GM12891 (cell line): Measurements from ENCODE around the gene SPOCD1.

Experiments
- DNase-seq: peaks from one replicate; pipeline ENCODE4 v3.0.0; 2011; ENCODE audit warnings: low spot score; ENCODE audit not compliant: insufficient read length
- FAIRE-seq: peaks from 2 replicates; lab custom pipeline; 2011; peaks lifted over from hg19 to GRCh38; lab: Jason Lieb, UNC
- PAX5 ChIP-seq: IDR thresholded peaks from 2 replicates; pipeline ENCODE4 v1.6.1; 2011; ENCODE audit warnings: low read length, moderate library complexity, mild to moderate bottlenecking; ENCODE audit not compliant: insufficient read depth, severe bottlenecking
- POLR2A ChIP-seq: IDR thresholded peaks from 2 replicates; pipeline ENCODE4 v1.6.1; 2011; ENCODE audit warnings: low read depth, low read length, control low read depth
- POLR2AphosphoS5 ChIP-seq: IDR thresholded peaks from 2 replicates; pipeline ENCODE4 v1.6.1; 2011; ENCODE audit warnings: low read depth, low read length, control low read depth
- POU2F2 ChIP-seq: IDR thresholded peaks from 2 replicates; pipeline ENCODE4 v1.6.1; 2011; ENCODE audit warnings: low read depth, mild to moderate bottlenecking, control low read depth, low read length, moderate library complexity
- SPI1 ChIP-seq: IDR thresholded peaks from 2 replicates; pipeline ENCODE4 v1.6.1; 2011; ENCODE audit warnings: low read depth, low read length, control low read depth
- TAF1 ChIP-seq: IDR thresholded peaks from 2 replicates; pipeline ENCODE4 v1.6.1; 2011; ENCODE audit warnings: low read depth, low read length, control low read depth

SPOCD1 gene

DNA sequence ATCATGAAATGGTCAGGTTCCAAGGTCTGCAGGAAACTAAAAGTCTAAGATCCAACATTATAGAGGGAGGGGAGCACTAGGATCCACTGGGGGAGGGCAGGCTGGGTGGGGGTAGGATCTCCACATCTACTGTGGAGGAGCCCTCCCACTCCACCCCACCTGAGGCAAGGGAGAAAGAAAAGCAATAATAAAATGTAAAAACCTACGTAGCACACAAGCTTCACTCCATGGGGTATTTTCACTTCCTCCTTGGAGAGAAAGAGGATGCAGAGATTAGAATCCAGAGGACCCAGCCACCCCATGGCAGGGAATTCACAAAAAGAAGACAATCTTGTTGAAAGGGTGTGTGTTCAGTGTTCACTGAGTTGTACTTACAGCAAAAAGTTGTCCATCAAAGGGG is 14.4 kb downstream of the SPOCD1 start:
- no peak for FAIRE-seq
- TF ChIP-seq SPI1 (peak; percentile 70), TAF1 (no peak)
- DNase-seq: no peak

DNA sequence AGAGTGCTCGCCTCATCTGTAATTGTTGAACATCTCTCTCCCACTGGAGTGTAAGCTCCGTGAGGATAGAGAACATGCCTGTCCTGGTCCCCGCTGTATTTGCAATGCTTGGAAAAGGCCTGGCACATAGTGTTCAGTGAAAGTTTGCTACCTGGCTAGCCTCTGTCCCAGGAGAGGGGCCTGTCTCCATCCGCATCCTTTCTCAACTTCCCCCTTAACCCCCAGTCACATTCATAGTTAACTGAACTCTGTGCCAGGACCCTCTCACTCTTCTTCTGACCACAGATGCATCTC is 15.2 kb downstream of the SPOCD1 start:
- FAIRE-seq (no peak), DNase-seq (no peak)

DNA sequence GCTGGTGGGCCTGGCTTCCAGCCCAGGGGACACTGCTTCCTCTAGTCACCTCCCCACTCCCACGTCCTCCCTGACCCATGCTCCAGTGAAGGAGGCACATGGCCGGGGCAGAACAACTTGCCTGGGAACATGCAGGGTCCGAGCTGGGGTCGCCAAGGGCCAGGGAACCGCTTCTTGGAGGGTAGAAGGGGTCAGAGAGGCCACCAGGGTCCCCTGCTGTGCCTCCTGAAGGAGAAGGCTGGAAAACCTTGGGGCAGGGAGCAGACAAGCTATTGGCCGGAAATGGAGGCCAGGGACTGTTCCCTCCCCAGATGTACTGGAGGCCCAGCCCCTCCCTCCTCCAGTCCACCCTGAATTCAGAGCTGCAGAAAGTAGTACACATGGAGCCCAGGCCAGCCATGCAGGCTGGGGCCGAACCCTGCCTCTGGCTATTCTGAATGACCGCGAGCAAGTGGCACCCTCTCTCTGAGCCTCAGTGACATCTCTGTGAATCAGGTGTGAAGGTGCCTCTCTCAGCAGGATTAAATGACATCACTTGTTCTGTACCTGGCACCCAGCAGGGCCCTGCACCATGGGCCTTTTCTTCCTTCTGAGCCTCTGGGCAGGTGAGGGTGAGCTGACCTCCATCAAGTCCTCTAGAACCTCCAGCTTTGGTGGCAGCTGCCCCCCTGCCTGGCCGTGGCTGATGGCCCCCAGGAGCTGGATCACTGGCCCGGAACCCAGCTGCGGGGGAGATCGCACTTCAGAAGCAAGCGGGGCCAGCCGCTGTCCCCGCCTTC is 15.7 kb downstream of the SPOCD1 start:
- TF ChIP-seq TAF1 (no peak), POU2F2 (no peak), POLR2A (no peak), SPI1 (no peak), POLR2AphosphoS5 (no peak), PAX5 (no peak)
- FAIRE-seq: no peak
- no peak for DNase-seq

More for the DNA sequence above, 15.2 kb downstream of the SPOCD1 start:
- no peak for TF ChIP-seq PAX5
- no peak for TF ChIP-seq POLR2AphosphoS5
- no peak for TF ChIP-seq POLR2A
- no peak for TF ChIP-seq SPI1
- no peak for TF ChIP-seq TAF1
- TF ChIP-seq POU2F2: no peak

GRCh38 chr1:31799196-31799894 is 16.5 kb downstream of the SPOCD1 start:
- TF ChIP-seq POLR2AphosphoS5: no peak
- no peak for TF ChIP-seq PAX5
- TF ChIP-seq POLR2A: no peak
- no peak for TF ChIP-seq SPI1
- TF ChIP-seq TAF1: no peak
- TF ChIP-seq POU2F2: no peak
- no peak for DNase-seq
- FAIRE-seq: no peak

DNA sequence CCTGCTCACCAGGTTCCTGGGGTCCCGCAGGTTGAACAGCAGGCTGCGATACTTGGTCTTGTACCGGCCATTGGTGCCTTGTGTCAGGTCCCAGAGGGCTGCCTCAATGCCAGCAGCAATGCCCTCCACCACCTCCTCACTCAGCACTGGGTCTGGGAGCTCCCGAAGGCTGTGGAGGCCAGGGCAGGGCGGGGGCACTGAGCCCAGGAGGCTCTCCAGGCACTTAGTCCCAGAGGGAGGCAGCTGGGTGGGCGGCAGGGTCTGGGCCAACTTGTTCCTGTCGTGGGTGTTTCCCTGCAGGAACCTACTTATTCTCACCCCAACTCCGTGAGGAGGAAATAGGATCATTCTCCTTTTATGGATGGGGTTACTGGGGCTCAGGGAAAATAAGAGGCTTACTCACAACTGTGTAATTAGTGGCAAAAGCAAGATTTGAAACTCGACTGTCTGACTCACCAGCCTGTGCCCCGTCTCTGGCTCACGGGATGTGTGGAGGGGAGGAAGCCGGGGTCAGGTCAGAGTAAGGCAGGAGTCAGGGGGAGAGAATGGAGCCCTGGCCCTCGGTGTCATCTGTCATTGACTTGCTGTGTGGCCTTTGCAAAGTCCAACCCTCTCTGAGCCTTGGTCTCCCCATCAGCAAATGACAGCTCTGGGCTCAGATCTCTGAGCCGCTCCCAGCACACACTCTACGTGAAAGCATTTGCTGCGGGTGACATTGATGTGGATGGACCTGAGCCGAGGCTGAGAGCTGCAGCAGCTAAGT is 17.2 kb downstream of the SPOCD1 start:
- TF ChIP-seq POU2F2 (no peak), POLR2AphosphoS5 (no peak), SPI1 (no peak)
- FAIRE-seq (peak; percentile 16), DNase-seq (no peak)

GRCh38 chr1:31798086-31798432 is 17.8 kb downstream of the SPOCD1 start:
- TF ChIP-seq TAF1 (no peak), POU2F2 (no peak), PAX5 (no peak), POLR2A (no peak), POLR2AphosphoS5 (no peak), SPI1 (no peak)
- FAIRE-seq (no peak), DNase-seq (no peak)

DNA sequence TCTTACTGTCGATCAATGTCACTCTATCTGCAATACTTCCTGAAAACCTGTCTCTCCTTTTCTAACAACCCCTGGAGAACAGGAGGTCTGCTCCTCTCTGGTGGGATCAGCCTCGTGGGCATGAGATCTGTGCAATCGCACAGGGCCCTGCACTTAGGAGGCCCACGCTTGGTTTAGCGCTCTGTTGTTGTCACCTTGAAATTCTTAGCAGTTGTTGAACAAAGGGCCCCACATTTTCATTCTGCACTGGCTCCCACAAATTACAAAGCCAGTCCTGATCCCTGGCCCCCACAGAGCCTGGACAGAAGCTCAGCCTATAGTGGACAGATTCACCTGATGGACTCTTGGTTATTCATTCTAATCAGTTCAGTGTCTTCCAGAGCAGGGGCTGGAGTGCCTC is 18.6 kb downstream of the SPOCD1 start:
- DNase-seq (no peak), FAIRE-seq (no peak)
- no peak for TF ChIP-seq POU2F2
- TF ChIP-seq SPI1: no peak
- no peak for TF ChIP-seq TAF1
- no peak for TF ChIP-seq POLR2AphosphoS5
- TF ChIP-seq PAX5: no peak
- no peak for TF ChIP-seq POLR2A

DNA sequence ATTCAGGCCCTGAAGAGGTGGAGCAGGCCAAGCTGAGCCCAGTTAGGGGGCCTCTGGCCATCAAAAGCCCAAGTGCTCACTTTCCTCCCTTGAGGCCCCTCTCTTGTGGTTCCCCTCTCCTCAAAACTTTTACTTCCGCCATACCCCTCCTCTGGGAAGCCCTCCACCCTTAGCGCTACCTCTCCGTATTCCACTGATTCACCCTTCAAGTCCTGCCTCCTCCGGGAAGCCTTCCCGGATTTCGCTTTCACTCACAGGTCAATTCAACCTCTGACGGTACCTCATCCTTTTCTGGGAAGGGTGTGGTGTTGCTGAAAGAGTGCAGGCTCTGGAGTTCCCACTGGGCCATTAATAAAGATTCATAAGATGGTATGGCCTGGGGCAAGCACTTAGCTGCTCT is 19.1 kb downstream of the SPOCD1 start:
- TF ChIP-seq POLR2A: no peak
- no peak for TF ChIP-seq SPI1
- TF ChIP-seq POU2F2: no peak
- no peak for TF ChIP-seq PAX5
- no peak for TF ChIP-seq POLR2AphosphoS5
- no peak for TF ChIP-seq TAF1
- FAIRE-seq (no peak), DNase-seq (no peak)

- DNase-seq (no peak), FAIRE-seq (no peak)
- no peak for TF ChIP-seq TAF1
- no peak for TF ChIP-seq POLR2AphosphoS5
- TF ChIP-seq POLR2A: no peak
- TF ChIP-seq PAX5: no peak
- no peak for TF ChIP-seq SPI1
- no peak for TF ChIP-seq POU2F2
Observed at GRCh38 chr1:31795801-31796621, 19.8 kb downstream of the SPOCD1 start.
